ENCODE data around the gene MYH9.

MYH9 gene

GRCh38 chr22:36347094-36347493 lies 40.7 kb downstream of the MYH9 start:
- in situ Hi-C loops (cut with HindIII; ENCODE audit: low sequenced_read_pairs) = loop anchor here (10.0 kb wide), 1 partner anchor 98 kb away; no protein-coding TSS in a partner anchor
- peak; percentile 55 for DNase-seq (ENCODE audit: low read depth, low spot score)
- H3K4me3 ChIP-seq (ENCODE audit: low read depth, low read length) = no peak overlapping the region
- TF ChIP-seq CTCF (IDR thresholded peaks at IDR 0.05; ENCODE audit: low read depth, low read length) = no peak

GRCh38 chr22:36344106-36344827 lies 43.5 kb downstream of the MYH9 start:
- no peak for DNase-seq (ENCODE audit: low read depth, low spot score)
- TF ChIP-seq CTCF (IDR thresholded peaks at IDR 0.05; ENCODE audit: low read depth, low read length) = no peak
- in situ Hi-C loops (cut with HindIII; ENCODE audit: low sequenced_read_pairs) = loop anchor here (10.0 kb wide), 1 partner anchor 101 kb away; no protein-coding TSS in a partner anchor
- H3K4me3 ChIP-seq (ENCODE audit: low read depth, low read length) = no peak overlapping the region

- no peak overlapping the region for H3K4me3 ChIP-seq (ENCODE audit: low read depth, low read length)
- in situ Hi-C loops (cut with HindIII; ENCODE audit: low sequenced_read_pairs) = loop anchor here (10.0 kb wide), 1 partner anchor 101 kb away; no protein-coding TSS in a partner anchor
- no peak for DNase-seq (ENCODE audit: low read depth, low spot score)
- TF ChIP-seq CTCF (IDR thresholded peaks at IDR 0.05; ENCODE audit: low read depth, low read length) = no peak
Observed at GRCh38 chr22:36343720-36344105, 44.1 kb downstream of the MYH9 start.

GRCh38 chr22:36343070-36343719 lies 44.6 kb downstream of the MYH9 start:
- TF ChIP-seq CTCF (IDR thresholded peaks at IDR 0.05; ENCODE audit: low read depth, low read length) = no peak
- no peak for DNase-seq (ENCODE audit: low read depth, low spot score)
- H3K4me3 ChIP-seq (ENCODE audit: low read depth, low read length) = no peak overlapping the region
- in situ Hi-C loops (cut with HindIII; ENCODE audit: low sequenced_read_pairs) = loop anchor here (10.0 kb wide), 1 partner anchor 102 kb away; no protein-coding TSS in a partner anchor

GRCh38 chr22:36341640-36342041 lies 46.1 kb downstream of the MYH9 start:
- no peak for TF ChIP-seq CTCF (IDR thresholded peaks at IDR 0.05; ENCODE audit: low read depth, low read length)
- H3K4me3 ChIP-seq (ENCODE audit: low read depth, low read length) = no peak overlapping the region
- in situ Hi-C loops (cut with HindIII; ENCODE audit: low sequenced_read_pairs) = loop anchor here (10.0 kb wide), 1 partner anchor 103 kb away; no protein-coding TSS in a partner anchor
- DNase-seq (ENCODE audit: low read depth, low spot score) = no peak

- no peak for DNase-seq (ENCODE audit: low read depth, low spot score)
- no peak for TF ChIP-seq CTCF (IDR thresholded peaks at IDR 0.05; ENCODE audit: low read depth, low read length)
- in situ Hi-C loops (cut with HindIII; ENCODE audit: low sequenced_read_pairs) = loop anchor here (10.0 kb wide), 1 partner anchor 104 kb away; no protein-coding TSS in a partner anchor
Observed at GRCh38 chr22:36340621-36341020, 47.1 kb downstream of the MYH9 start.

More at GRCh38 chr22:36340621-36341020, 47.1 kb downstream of the MYH9 start:
- H3K4me3 ChIP-seq (ENCODE audit: low read depth, low read length) = no peak overlapping the region
